Right atrium auricular region (tissue), 2 donors: ENCODE results near the gene MYO1D. TPM values are rescaled to one million over a fixed set of nuclear protein-coding genes. Genes with fewer than 3 reads are reported as not detected.

Source experiments
- DNase-seq: peaks from one replicate; pipeline ENCODE4 v3.0.0-alpha.2; 2019; ENCODE audit warnings: low spot score
- H3K27ac ChIP-seq, 2 donors: fragments of 200-600 bp; sonication (generic); 1 replicate in 1 of 2; 2 replicates in 1 of 2; pipeline ENCODE4 v1.5.1; 2016 to 2019
- H3K27me3 ChIP-seq, 2 donors: fragments of 200-600 bp; sonication (generic); one replicate each; pipeline versions ENCODE4 v1.5.1 to v1.6.0; 2017 to 2019
- H3K36me3 ChIP-seq: fragments of 200-600 bp; sonication (generic); one replicate; pipeline ENCODE4 v1.5.1; 2016
- H3K4me1 ChIP-seq, 2 donors: fragments of 200-600 bp; sonication (generic); one replicate each; pipeline versions ENCODE4 v1.5.1 to v1.6.0; 2017 to 2019
- H3K4me3 ChIP-seq, 2 donors: fragments of 200-600 bp; sonication (generic); 1 replicate in 1 of 2; 2 replicates in 1 of 2; pipeline ENCODE4 v1.5.1; 2017 to 2019; ENCODE audit warnings: mild to moderate bottlenecking in 1 of 2, moderate library complexity in 1 of 2
- H3K9me3 ChIP-seq, 2 donors: fragments of 200-600 bp; sonication (generic); one replicate each; pipeline ENCODE4 v1.5.1; 2019
- total RNA-seq, 2 donors: library from RNA; depleted of rRNA; stranded (reverse); fragments of >200 nt; gene quantifications; one replicate each; pipeline ENCODE4 v1.1.0, GENCODE V29; 2016
- TF ChIP-seq, protein P1 (sequence below), 2 donors: fragments of 200-600 bp; sonication (generic); IDR thresholded peaks; one replicate each; pipeline ENCODE4 v1.5.1; 2019; ENCODE audit warnings: antibody characterized with exemption in 2 of 2

MYO1D gene
- total RNA-seq, 2 donors from 2014 or later: 21.9 to 25.1 TPM

- Histone ChIP-seq H3K27ac (no peak overlapping the region), H3K36me3 (no peaks in the 10 kb centered on the region), H3K27me3 (no peaks in the 10 kb centered on the region), H3K9me3 (no peaks in the 10 kb centered on the region), H3K4me1 (peaks cover 0 to under 1% of the 10 kb centered on the region in 2 donors), H3K4me3 (no peak overlapping the region)
- DNase-seq: no peak
- TF ChIP-seq, protein P1, sequence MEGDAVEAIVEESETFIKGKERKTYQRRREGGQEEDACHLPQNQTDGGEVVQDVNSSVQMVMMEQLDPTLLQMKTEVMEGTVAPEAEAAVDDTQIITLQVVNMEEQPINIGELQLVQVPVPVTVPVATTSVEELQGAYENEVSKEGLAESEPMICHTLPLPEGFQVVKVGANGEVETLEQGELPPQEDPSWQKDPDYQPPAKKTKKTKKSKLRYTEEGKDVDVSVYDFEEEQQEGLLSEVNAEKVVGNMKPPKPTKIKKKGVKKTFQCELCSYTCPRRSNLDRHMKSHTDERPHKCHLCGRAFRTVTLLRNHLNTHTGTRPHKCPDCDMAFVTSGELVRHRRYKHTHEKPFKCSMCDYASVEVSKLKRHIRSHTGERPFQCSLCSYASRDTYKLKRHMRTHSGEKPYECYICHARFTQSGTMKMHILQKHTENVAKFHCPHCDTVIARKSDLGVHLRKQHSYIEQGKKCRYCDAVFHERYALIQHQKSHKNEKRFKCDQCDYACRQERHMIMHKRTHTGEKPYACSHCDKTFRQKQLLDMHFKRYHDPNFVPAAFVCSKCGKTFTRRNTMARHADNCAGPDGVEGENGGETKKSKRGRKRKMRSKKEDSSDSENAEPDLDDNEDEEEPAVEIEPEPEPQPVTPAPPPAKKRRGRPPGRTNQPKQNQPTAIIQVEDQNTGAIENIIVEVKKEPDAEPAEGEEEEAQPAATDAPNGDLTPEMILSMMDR (IDR thresholded peaks at IDR 0.05): no peak
Measured at GRCh38 chr17:32882734-32883133, 5.8 kb upstream of the MYO1D start.

- no peaks in the 10 kb centered on the region for H3K9me3 ChIP-seq
- no peaks in the 10 kb centered on the region for H3K36me3 ChIP-seq
- DNase-seq: no peak
- peaks cover 0 to 6% of the 10 kb centered on the region in 2 donors for H3K4me1 ChIP-seq
- no peaks in the 10 kb centered on the region for H3K27me3 ChIP-seq
- H3K27ac ChIP-seq: no peak overlapping the region
- TF ChIP-seq, protein P1 (IDR thresholded peaks at IDR 0.05): no peak
- no peak overlapping the region for H3K4me3 ChIP-seq
Measured at GRCh38 chr17:32882029-32882428, 5.1 kb upstream of the MYO1D start.

GRCh38 chr17:32880671-32881453, 3.9 kb upstream of the MYO1D start:
- Histone ChIP-seq H3K36me3 (no peaks in the 10 kb centered on the region), H3K4me3 (no peak overlapping the region), H3K27me3 (no peaks in the 10 kb centered on the region), H3K9me3 (no peaks in the 10 kb centered on the region), H3K27ac (no peak overlapping the region), H3K4me1 (peaks cover 0 to 9% of the 10 kb centered on the region in 2 donors)
- TF ChIP-seq, protein P1 (IDR thresholded peaks at IDR 0.05): no peak
- DNase-seq: no peak

GRCh38 chr17:32879134-32879533, 2.2 kb upstream of the MYO1D start:
- no peak for DNase-seq
- Histone ChIP-seq H3K9me3 (no peaks in the 10 kb centered on the region), H3K36me3 (no peaks in the 10 kb centered on the region), H3K4me3 (no peak overlapping the region), H3K27me3 (no peaks in the 10 kb centered on the region), H3K27ac (no peak overlapping the region), H3K4me1 (peaks cover 0 to 13% of the 10 kb centered on the region in 2 donors)
- TF ChIP-seq, protein P1 (IDR thresholded peaks at IDR 0.05): no peak

GRCh38 chr17:32878211-32878610, 1.3 kb upstream of the MYO1D start:
- DNase-seq: peak; percentile 69
- H3K36me3 ChIP-seq: no peaks in the 10 kb centered on the region
- TF ChIP-seq, protein P1 (IDR thresholded peaks at IDR 0.05): no peak
- H3K4me1 ChIP-seq: peaks cover 0 to 13% of the 10 kb centered on the region in 2 donors
- no peaks in the 10 kb centered on the region for H3K9me3 ChIP-seq
- no peak overlapping the region for H3K4me3 ChIP-seq
- H3K27me3 ChIP-seq: no peaks in the 10 kb centered on the region
- H3K27ac ChIP-seq: no peak overlapping the region
